Mucosa of rectum (tissue), 2 donors: ENCODE data around the gene TNFRSF4.

Experiments
- H3K27ac ChIP-seq, 2 donors: one replicate each; pipeline ENCODE4 v1.7.0; 2013; ENCODE audit warnings: inconsistent platforms in 2 of 2, low read depth in 2 of 2, low read length in 2 of 2
- H3K27me3 ChIP-seq, 2 donors: one replicate each; pipeline ENCODE4 v1.7.0; 2013; ENCODE audit warnings: low read length in 2 of 2; ENCODE audit not compliant: control insufficient read depth in 2 of 2, insufficient read depth in 2 of 2
- H3K36me3 ChIP-seq, 2 donors: one replicate each; pipeline ENCODE4 v1.7.0; 2013; ENCODE audit warnings: low read length in 2 of 2; ENCODE audit not compliant: control insufficient read depth in 2 of 2, insufficient read depth in 2 of 2
- H3K4me1 ChIP-seq, 2 donors: one replicate each; pipeline ENCODE4 v1.7.0; 2013; ENCODE audit warnings: low read length in 2 of 2, mild to moderate bottlenecking in 1 of 2; ENCODE audit not compliant: control insufficient read depth in 2 of 2, insufficient read depth in 2 of 2
- H3K4me3 ChIP-seq, 2 donors: one replicate each; pipeline ENCODE4 v1.7.0; 2013; ENCODE audit warnings: low read length in 2 of 2
- H3K9ac ChIP-seq, 2 donors: one replicate each; pipeline ENCODE4 v1.7.0; 2013; ENCODE audit warnings: low read length in 2 of 2, low read depth in 1 of 2, mild to moderate bottlenecking in 1 of 2
- H3K9me3 ChIP-seq, 2 donors: one replicate each; pipeline ENCODE4 v1.7.0; 2013; ENCODE audit warnings: low read length in 2 of 2; ENCODE audit not compliant: control insufficient read depth in 2 of 2
- donor health status: healthy.
- donor health status: Normal muscosa, but diverticular disease.

The TNFRSF4 gene

DNA sequence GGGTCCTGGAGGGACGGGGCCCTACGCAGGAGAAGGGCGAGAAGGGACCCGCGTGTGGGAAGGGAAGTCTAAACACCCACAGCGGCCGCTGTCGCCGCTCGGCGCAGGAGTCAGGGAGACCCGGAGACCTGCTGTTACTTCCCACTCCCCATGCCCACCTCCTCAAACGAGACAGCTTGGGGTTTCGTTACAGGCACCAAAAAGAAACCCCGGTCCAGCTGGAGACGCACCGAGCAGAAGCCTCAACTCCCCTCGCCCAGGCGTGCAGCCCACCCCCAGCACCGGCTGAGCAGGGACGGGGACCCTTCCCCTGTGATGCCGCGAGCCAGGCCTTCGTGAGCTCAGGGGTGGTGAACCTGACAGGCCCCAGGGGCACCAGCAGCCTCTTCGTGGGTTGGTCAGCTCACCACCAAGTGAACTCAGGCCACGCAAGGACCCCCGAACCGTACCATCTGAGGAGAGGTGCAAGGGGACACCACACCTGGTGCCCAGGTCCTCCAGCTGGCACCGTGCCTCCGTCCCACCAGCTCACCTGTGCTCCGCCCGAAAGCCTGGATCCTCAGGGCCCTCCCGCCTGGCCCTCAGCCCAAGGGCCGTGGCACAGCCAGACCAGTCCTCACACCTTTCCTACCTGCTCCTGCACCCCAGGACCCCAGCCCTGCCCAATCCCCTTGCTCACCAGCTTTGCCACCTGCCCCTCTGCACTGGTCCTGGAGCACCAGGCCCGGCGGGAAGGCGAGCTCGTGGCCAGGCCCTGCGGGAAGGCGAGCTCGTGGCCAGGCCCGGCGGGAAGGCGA, 12.8 kb upstream of the TNFRSF4 start:
- Histone ChIP-seq H3K9ac (no peak overlapping the region), H3K36me3 (peaks cover 38 to 49% of the 10 kb centered on the region in 2 donors), H3K27me3 (no peaks in the 10 kb centered on the region), H3K9me3 (no peaks in the 10 kb centered on the region), H3K4me3 (no peak overlapping the region), H3K27ac (no peak overlapping the region), H3K4me1 (peaks cover 14 to 17% of the 10 kb centered on the region in 2 donors)

DNA sequence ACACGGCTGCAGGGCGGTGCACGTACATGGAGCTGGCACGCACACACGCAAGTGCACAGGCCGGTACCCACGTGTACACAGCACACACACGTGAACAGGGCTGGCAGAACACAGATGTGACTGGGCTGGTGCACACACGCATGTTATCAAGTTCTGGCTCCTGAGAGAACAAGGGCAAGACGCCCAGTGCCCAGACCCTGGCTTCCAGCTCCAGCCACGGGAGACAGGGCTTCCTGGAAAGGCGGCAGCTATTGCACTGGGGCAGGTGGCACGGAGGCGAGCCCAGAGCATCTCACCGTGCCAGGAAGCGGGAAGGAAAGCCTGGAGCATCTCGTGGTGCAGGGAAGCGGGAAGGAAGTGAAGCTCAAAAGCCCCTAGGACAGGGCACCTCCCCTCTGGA, 12.0 kb upstream of the TNFRSF4 start:
- Histone ChIP-seq H3K36me3 (peaks cover 44 to 52% of the 10 kb centered on the region in 2 donors), H3K4me1 (peaks cover 14 to 15% of the 10 kb centered on the region in 2 donors), H3K4me3 (no peak overlapping the region), H3K27ac (no peak overlapping the region), H3K27me3 (no peaks in the 10 kb centered on the region), H3K9ac (no peak overlapping the region), H3K9me3 (no peaks in the 10 kb centered on the region)

DNA sequence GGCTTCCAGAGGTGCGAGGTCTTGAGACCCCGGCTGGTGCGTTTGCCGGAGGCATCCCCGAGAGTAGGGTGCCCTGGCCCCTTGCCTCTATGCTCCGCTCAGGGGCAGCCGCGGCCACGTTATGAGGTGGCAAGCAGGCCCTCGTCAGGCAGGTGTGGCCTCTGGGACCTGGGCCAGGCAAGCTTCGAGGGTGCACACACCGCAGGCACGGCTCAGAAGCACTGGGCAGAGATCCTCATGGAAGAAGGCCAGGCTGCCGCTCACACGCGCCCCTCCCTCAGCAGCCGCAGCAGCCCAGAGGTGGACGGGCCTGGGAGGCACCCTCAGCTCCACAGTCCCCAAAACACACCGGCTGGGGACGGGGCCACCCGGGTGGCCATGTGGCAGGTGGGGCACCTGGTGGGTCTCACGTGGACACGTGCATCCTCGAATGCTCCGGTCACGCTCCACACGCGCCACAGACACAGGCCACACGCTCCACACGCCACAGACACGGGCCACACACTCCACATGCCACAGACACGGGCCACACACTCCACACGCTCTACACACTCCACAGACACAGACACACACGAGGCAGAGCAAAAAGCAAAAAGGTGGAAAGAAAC, 11.4 kb upstream of the TNFRSF4 start:
- peaks cover 50 to 58% of the 10 kb centered on the region in 2 donors for H3K36me3 ChIP-seq
- no peak overlapping the region for H3K4me3 ChIP-seq
- H3K4me1 ChIP-seq: peaks cover 9 to 11% of the 10 kb centered on the region in 2 donors
- H3K9me3 ChIP-seq: no peaks in the 10 kb centered on the region
- no peak overlapping the region for H3K9ac ChIP-seq
- H3K27ac ChIP-seq: no peak overlapping the region
- no peaks in the 10 kb centered on the region for H3K27me3 ChIP-seq

DNA sequence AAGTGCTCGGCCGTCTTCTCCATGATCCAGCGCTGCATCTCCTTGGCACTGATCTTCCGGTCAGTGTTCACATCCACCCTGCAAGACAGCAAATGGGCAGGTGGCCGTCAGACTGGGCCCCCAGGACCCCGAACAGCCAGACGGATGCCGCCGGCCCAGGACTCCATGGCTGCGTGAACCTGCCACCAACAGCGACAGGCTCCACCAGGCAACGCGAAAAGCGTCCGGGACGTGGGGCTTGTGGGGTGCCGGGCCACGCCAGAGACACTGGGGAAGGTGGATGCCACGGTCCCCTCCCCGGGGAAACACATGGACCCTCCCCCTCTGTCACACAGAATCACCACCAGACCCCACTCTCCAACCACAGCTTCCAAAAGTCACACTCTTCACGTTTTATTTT, 9.9 kb upstream of the TNFRSF4 start:
- peaks cover 56 to 63% of the 10 kb centered on the region in 2 donors for H3K36me3 ChIP-seq

DNA sequence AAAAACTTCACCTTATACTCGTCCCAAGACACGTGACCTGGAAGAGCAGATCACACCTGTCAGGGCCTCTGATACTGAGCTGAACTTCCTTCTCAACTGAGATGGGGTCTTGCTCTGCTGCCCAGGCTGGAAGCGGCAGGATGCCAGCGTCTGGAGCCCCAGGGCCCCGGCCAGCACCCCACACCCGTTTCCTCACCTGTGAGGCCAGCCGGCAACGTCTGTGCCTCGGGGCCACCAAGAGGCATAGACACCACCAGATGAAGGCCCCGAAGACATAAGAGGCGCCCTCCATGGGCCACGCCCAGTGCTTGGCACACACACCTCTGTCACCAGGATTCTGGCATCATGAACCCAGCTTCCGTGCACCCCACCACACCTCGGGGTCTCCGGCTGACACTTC, 9.4 kb upstream of the TNFRSF4 start:
- Histone ChIP-seq H3K4me3 (no peak overlapping the region), H3K27ac (no peak overlapping the region), H3K4me1 (no peaks in the 10 kb centered on the region), H3K9ac (no peak overlapping the region), H3K36me3 (peaks cover 56 to 63% of the 10 kb centered on the region in 2 donors), H3K27me3 (no peaks in the 10 kb centered on the region), H3K9me3 (no peaks in the 10 kb centered on the region)

More for the DNA sequence above, 9.9 kb upstream of the TNFRSF4 start:
- H3K27me3 ChIP-seq: no peaks in the 10 kb centered on the region
- H3K9ac ChIP-seq: no peak overlapping the region
- no peak overlapping the region for H3K4me3 ChIP-seq
- H3K4me1 ChIP-seq: no peaks in the 10 kb centered on the region
- H3K9me3 ChIP-seq: no peaks in the 10 kb centered on the region
- H3K27ac ChIP-seq: no peak overlapping the region

DNA sequence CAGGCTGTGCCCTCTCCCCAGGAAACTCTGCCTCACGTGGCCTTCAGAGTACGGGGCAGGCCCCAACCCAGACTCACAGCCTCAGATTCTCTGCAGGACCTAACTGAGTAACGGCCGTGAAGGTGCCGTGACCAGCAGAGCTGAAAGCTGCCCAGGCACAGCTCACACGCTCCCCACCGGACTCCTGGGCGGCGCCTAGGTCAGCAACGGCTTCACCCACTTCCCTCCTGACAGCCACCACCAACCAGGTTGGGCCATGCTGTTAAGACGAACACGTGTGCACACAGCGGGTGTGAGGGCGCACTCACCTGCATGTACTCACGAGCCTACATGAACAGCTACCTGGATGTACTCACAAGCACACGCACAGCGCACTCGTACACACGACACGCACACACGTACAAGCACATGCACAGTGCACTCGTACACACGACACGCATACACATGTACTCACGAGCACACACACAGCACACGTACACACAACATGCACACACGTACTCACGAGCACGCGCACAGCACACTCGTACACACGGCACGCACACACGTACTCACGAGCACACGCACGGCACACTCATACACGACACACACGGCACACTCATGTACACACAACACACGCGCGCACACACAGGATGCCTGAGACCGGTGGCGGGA, 8.7 kb upstream of the TNFRSF4 start:
- no peaks in the 10 kb centered on the region for H3K9me3 ChIP-seq
- H3K9ac ChIP-seq: no peak overlapping the region
- peaks cover 56 to 62% of the 10 kb centered on the region in 2 donors for H3K36me3 ChIP-seq
- H3K4me1 ChIP-seq: no peaks in the 10 kb centered on the region
- H3K27ac ChIP-seq: no peak overlapping the region
- no peak overlapping the region for H3K4me3 ChIP-seq
- H3K27me3 ChIP-seq: no peaks in the 10 kb centered on the region

DNA sequence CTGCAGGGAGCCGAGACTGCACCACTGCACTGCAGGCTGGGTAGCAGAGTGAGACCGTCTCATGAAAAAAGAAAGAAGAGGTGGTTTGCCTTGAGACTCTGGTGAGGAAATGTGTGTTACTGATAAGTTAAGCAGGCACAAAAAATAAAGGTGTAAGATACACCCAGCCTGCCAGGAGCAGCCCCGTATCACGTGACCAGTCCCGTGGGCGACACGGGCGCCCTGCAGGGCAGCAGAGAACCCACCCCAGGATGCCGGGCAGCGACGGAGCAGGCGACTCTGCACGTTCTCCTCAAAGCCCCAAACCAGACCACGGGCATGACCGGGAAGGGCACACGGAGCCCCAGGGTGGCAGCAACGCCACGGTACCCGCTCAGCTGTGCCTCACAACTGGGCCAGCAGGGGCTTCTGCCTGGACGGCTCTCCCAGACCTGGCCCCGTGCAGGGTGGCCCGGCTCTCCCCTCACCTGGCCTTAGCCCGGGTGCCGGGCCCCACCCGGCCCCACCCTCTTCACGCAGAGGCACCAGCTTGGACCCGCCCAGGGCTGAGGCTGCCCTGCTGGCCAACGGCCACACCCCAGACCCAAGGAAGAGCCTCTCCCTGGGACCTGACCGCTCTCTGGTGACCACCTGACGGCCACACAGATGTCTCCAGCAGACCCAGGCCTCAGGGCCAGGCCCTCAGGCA, 8.1 kb upstream of the TNFRSF4 start:
- Histone ChIP-seq H3K4me1 (no peaks in the 10 kb centered on the region), H3K27ac (no peak overlapping the region), H3K36me3 (peaks cover 57 to 63% of the 10 kb centered on the region in 2 donors), H3K27me3 (no peaks in the 10 kb centered on the region), H3K4me3 (no peak overlapping the region), H3K9ac (no peak overlapping the region), H3K9me3 (no peaks in the 10 kb centered on the region)

DNA sequence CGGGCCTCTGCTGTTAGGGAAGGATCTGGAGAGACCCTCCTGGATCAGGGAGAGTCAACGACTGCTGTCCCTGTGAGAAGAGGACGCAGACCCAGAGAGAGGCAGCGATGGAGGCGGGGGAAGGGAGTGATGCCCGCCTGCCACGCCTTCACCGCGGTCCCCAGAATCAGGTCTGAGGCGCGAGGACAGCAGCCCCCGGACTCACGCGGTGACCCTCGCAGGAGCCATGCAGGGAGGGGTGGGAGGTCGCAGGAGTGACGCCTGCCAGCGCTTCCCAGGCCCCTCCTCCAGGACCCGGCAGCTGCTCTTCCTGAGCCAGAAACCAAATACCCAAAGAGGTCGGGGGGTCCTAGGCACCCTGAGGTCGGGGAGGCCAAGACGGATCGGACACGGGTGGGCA, 6.2 kb upstream of the TNFRSF4 start:
- H3K27me3 ChIP-seq: no peaks in the 10 kb centered on the region
- no peaks in the 10 kb centered on the region for H3K9me3 ChIP-seq
- no peak overlapping the region for H3K27ac ChIP-seq
- H3K4me3 ChIP-seq: no peak overlapping the region
- no peaks in the 10 kb centered on the region for H3K4me1 ChIP-seq
- H3K36me3 ChIP-seq: peaks cover 55 to 57% of the 10 kb centered on the region in 2 donors
- H3K9ac ChIP-seq: no peak overlapping the region

DNA sequence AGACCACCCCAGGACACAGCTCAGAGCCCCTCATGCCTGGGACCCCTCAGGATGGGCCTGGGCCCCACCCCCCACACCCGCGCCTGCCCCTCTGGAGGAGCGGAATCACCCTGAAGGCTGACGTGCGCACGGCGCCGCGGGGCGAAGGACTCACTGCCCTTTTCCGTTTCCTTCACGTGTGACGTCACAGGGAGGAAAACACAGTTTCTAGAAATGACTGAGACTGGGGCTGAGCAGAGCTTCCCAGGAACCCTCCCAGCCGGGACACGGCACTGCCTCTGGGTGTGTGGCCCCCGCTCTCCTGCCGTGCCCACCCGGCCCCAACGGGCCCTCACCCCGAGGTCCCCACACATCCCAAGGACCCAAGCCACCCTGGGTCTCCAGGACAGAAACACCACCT, 5.4 kb upstream of the TNFRSF4 start:
- H3K9ac ChIP-seq: no peak overlapping the region
- no peaks in the 10 kb centered on the region for H3K4me1 ChIP-seq
- no peaks in the 10 kb centered on the region for H3K9me3 ChIP-seq
- H3K36me3 ChIP-seq: peaks cover 48 to 57% of the 10 kb centered on the region in 2 donors
- H3K27me3 ChIP-seq: no peaks in the 10 kb centered on the region
- H3K27ac ChIP-seq: no peak overlapping the region
- no peak overlapping the region for H3K4me3 ChIP-seq
